Smooth muscle cell of the brain vasculature (primary cell): ENCODE measurements around the gene PTGER2.

Experiments
- DNase-seq: peaks from one replicate; pipeline ENCODE4 v3.0.0-alpha.2; 2012; ENCODE audit warnings: low read depth, low spot score

PTGER2 gene, protein sequence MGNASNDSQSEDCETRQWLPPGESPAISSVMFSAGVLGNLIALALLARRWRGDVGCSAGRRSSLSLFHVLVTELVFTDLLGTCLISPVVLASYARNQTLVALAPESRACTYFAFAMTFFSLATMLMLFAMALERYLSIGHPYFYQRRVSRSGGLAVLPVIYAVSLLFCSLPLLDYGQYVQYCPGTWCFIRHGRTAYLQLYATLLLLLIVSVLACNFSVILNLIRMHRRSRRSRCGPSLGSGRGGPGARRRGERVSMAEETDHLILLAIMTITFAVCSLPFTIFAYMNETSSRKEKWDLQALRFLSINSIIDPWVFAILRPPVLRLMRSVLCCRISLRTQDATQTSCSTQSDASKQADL

DNA sequence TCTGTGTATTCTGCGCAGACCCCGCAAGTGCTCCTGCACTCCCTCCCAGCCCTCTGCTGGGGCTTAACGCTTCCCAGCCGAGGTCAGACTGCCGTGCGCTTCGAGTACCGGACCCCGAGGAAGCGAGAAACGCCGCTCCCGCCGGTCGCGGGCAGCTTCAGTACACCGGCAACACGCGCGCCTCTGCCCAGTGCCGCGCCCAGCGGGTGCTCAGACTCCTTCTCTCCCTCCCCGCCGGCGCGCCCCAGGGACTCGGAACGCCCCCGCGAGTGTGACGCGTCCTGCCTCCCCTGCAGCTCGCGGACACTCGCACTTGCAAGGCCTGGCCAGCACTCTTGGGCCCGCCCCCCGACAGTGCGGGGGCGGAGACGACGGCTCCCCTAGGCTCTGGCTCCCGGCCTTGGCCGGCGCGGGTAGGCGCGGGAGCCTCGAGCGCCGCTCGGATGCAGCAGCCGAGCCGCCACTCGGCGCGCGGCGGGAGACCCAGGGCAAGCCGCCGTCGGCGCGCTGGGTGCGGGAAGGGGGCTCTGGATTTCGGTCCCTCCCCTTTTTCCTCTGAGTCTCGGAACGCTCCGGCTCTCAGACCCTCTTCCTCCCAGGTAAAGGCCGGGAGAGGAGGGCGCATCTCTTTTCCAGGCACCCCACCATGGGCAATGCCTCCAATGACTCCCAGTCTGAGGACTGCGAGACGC lies at the start of gene PTGER2:
Gene PTGER2, plus strand, starts transcription at position 410 of the 692 bp plus-strand sequence. Its CDS starts 237 bp downstream, at position 647.
- DNase-seq, result peak; percentile 65

DNA sequence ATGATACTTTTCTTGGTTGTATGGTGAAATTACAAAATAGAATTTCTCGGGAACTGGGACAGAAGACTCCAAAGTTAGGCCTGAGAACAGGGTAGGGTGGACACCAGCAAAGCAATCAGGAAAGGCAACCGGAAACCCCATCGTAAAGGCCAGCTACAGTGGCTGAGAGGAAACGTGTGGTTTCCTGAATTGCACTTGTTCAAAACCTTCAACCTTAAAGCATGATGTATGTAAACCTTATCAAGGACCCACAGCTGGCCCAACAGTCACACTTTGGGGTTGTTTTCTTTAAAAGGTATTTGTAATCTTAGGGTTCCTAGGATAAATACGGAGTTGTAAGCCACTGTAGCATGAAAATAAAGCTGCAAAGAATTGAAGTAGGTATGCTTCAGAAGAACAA lies 48.9 kb upstream of the PTGER2 start:
- no peak for DNase-seq

DNA sequence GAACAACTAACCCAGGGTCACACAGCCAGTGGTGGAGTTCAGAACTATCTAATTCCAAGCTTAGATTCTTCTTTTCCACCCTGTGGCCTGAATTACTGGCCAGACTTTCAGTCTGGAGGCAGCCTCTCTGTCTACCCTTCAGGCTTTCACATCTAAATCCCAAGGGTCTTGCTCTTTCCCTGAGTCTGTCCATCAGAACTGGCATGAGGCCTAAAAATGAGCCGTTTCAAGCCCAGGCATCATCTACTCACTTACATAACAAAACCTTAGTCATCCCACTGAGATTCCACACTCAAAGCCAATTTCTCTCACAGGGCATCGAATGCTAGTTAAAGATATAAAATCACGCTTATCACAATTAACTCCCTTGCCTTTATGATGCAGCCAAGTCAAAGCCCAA lies 47.9 kb upstream of the PTGER2 start:
- DNase-seq, result peak; percentile 69

DNA sequence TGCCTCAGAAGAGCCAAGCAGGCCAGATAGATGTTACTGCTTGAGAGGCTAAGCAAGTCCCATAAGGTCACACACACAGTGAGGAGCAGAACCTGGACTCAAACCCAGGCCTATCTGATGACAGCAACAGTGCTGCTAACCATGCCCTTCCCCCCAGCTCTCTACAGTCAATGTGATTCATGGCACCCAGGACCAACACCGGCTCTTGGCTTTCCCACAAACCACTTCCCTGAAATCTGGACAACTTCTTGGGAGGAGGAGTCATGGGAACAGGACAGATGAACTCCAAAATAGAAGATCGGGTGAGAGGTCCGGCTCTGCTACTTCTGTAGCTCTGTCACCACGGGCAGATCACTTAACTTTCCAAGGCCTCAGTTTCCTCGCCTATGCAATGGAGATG lies 47.3 kb upstream of the PTGER2 start:
- no peak for DNase-seq

DNA sequence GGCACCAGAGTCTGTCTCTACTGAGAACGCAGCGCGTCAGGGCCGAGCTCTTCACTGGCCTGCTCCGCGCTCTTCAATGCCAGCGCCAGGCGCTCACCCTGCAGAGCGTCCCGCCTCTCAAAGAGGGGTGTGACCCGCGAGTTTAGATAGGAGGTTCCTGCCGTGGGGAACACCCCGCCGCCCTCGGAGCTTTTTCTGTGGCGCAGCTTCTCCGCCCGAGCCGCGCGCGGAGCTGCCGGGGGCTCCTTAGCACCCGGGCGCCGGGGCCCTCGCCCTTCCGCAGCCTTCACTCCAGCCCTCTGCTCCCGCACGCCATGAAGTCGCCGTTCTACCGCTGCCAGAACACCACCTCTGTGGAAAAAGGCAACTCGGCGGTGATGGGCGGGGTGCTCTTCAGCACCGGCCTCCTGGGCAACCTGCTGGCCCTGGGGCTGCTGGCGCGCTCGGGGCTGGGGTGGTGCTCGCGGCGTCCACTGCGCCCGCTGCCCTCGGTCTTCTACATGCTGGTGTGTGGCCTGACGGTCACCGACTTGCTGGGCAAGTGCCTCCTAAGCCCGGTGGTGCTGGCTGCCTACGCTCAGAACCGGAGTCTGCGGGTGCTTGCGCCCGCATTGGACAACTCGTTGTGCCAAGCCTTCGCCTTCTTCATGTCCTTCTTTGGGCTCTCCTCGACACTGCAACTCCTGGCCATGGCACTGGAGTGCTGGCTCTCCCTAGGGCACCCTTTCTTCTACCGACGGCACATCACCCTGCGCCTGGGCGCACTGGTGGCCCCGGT lies 46.4 kb upstream of the PTGER2 start, which contains the start of gene PTGDR:
Gene PTGDR, plus strand, starts transcription at position 198 of the 778 bp plus-strand sequence. Its CDS starts 117 bp downstream, at position 315.
- DNase-seq, result no peak

DNA sequence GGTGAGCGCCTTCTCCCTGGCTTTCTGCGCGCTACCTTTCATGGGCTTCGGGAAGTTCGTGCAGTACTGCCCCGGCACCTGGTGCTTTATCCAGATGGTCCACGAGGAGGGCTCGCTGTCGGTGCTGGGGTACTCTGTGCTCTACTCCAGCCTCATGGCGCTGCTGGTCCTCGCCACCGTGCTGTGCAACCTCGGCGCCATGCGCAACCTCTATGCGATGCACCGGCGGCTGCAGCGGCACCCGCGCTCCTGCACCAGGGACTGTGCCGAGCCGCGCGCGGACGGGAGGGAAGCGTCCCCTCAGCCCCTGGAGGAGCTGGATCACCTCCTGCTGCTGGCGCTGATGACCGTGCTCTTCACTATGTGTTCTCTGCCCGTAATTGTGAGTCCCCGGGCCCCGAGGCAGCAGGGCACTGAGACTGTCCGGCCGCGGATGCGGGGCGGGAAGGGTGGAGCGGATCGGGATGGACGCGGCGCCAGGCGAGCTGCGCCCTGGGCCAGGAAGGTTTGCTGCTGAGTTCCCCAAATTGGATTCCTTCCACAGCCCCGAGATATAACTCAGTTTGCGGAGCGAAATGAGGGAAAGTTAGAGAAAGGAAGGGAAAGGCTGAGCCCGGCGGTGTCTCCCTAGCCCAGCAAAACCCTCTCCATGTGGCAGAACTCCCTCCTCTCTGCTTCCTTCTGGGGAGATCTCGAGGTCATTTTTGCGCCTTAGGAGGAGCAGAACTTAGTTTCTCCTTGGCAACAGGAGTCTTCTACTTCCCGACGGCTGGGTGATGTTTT lies 45.6 kb upstream of the PTGER2 start:
- DNase-seq, result no peak

DNA sequence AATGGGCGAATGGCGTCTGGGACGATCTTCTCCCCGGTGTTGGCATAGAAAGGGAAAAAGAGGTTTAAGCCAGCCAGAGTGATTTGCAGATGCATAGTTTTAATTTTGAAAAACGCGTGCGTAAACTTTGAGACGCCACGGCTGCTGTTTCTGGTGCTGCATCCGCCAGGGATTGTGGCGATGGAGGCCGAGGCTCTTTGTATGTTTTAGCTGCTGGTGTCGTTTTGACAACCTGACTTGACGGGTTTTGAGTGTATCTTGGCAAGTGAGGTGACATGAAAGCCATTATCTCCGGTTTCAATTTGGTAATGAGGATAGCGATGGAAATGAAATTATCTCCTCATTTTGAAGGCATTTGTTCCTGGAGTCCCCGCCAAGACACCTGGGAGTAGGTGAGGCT lies 45.0 kb upstream of the PTGER2 start:
- no peak for DNase-seq

DNA sequence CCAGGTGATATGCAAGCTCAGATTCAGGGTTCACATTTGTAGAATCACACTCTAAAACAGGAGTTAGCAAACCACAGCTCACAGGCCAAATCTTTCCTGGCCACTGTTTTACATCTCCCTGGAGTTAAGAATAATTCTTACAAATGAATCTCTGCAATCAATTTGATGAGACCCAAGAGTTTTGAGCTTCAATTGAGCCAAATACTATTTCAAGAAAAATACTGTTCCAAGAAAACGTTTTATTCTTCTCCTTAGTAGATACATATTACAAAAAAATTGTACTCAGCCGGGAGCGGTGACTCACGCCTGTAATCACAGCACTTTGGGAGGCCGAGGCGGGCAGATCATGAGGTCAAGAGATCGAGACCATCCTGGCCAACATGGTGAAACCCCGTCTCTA lies 44.1 kb upstream of the PTGER2 start:
- no peak for DNase-seq

DNA sequence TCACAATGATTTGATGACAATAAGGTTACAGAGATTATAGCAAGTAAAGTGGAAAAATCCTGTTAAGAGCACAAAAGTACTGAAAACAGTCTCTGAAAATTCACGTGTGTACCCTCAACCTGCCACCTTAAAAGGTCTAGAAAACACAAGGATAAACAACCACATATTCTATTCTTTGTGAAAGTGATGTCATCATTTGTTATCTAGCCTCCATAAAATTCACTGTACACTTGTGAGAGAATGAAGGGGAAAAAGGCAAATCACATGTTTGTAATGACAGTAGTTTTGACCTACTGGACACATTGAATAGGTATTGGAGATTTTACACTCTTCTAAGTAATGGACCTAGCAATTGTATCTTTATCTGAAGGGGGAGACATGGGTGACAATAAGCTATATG lies 42.6 kb upstream of the PTGER2 start:
- no peak for DNase-seq

DNA sequence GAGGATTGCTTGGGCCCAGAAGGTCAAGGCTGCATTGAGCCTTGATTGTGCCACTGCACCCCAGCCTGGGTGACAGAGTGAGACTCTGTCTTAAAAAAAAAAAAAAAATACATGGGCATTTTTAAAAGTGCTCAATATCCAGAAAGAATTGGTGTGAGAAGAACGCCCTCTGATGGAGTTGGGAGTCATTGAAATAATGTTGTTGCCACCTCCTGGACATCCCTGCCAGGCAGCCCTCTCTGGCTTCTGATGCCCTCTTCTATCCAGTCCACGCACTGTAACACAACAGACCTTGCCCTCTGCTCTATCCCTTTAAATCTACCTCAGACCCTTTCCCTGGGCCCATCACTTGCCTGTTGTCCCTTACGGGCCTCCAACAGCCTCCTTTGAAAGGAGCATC lies 41.7 kb upstream of the PTGER2 start:
- DNase-seq, result no peak

DNA sequence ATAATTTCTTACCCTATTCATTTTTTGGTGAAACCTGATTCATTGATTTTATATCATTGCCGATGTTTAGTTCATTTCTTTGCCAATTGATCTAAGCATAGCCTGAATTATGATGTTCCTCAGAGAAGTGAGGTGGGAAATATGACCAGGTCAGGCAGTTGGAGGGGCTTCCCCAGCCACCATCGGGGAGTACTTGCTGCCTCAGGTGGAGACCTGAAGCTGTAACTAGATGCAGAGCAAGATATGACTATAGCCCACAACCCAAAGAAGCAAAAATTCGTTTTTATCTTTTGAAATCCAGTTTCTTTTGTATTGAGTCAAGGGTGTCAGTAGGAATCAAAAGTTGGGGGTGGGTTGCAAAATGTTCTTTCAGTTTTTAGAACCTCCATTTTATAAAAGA lies 38.7 kb upstream of the PTGER2 start:
- DNase-seq, result no peak

DNA sequence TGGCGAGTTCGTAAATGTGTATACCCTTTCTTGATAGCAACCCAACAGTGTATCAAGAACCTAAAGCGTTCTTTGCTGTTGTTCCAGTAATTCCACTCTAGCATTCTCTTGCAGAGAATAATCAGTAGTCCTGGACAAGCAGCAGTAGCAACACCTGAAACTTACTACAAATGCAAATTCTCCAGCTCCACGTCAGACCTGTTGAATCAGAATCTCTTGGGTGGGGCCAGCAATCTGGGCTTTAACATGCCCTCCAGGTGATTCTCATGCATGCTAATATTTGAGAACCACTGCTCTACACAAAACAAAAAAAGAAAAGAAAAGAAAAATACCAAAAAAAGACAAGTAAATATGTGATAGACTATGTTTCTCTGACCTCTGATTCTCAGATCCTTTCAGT lies 36.6 kb upstream of the PTGER2 start:
- DNase-seq, result no peak

DNA sequence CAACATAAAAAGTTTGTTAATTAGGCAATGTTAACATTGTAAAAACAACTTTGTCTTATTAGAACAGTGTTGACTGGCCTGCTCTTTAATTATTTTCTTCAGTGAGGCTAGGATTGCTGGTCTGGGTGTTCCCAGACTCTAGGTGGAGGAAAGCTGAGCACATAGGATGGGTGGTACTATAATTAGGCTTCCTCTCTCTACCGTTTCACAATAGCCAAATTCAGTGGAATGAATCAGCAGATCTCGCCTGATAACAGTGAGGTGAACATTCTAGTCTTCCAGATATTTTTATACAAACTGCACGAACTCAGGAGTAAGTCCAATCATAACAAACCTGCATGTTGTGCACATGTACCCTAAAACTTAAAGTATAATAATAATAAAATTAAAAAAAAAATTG lies 34.7 kb upstream of the PTGER2 start:
- DNase-seq, result no peak

DNA sequence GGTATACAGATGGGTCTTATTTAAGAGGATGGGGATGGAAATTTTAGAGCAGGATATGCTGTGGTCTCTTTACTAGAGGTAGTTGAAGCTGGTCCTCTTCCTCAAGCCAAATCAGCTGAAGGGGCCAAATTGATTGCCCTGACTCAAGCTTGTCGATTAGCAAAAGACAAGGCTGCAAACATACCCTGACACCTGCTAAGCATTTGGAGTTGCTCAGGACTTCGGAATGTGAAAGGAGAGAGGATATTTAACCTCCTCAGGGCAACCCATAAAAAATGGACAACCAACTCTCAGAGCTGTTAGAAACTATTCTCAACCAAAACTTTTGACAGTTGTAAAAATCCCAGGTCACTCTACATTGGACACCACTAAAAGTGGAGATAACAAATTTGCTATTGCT lies 31.0 kb upstream of the PTGER2 start:
- DNase-seq, result no peak

DNA sequence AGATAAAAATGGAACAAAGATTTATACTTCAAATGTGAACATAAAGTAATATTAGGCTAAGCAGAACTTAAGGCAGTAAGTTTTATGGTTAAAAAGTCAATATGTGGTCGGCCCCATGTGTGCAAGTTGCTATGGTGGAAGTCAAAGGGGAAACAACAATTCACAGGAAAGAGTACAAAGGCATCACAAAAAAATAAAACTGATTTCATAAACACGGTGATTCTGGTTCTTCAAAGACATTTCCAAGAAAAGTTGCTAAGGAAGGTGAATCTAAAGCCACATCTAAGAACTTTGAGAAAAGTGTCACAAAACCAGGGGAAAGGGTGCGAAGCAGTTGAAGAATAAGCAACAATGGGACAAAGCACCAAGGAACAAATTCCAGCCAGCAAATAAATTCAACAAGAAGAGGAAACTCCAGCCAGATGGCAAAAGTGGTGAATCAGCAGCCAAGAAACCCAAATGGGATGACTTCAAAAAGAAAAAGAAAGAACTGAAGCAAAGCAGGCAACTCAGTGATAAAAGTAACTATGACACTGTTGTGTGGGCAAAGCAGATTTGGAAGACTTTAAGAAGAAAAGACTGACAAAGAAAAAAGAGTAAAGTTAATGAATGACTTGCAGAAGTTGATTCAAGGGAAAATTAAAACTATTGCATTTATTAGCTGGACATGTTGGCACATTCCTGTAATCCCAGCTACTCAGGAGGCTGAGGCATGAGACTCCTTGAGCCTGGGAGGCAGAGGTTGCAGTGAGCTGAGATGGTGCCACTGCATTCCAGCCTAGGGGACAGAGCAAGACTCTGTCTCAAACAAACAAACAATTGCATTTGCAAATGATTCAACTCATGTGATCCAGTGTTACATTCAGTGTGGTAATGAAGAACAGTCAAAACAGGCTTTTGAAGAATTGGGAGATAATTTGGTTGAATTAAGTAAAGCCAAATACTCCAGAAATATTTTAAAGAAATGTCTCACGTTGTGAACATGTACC lies 27.2 kb upstream of the PTGER2 start:
- DNase-seq, result no peak

DNA sequence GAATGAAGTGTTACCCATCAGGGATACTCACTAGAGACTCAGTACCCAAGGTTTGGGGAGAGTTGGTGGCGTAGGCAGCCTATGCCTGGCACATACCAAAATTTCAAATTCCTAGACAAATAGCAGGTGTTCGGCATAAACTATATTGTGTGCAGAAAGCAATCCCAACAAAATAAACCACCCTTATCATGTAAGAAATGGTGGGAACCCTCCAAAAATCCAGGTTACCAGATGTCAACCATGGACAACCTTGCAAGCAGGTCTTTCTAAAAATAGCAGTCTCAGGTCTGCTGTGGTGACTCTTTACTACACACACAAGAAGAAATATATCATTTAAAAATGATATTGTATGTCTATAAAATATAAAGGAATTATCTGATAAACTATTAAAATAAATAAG lies 17.7 kb upstream of the PTGER2 start:
- no peak for DNase-seq

DNA sequence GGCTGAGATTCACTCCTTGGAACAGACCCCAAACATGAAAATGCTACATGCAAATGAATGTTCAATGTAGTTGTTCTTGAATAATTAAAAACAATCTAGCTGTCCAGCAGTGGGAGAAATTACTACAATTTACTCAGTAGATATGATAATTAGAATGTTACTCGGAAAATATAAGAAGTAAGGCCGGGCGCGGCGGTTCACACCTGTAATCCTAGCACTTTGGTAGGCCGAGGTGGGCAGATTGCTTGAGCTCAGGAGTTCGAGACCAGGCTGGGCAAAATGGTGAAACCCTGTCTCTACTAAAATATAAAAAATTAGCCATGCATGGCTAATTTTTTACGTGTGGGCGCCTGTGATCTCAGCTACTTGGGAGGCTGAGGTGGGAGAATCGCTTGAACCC lies 15.3 kb upstream of the PTGER2 start:
- no peak for DNase-seq

DNA sequence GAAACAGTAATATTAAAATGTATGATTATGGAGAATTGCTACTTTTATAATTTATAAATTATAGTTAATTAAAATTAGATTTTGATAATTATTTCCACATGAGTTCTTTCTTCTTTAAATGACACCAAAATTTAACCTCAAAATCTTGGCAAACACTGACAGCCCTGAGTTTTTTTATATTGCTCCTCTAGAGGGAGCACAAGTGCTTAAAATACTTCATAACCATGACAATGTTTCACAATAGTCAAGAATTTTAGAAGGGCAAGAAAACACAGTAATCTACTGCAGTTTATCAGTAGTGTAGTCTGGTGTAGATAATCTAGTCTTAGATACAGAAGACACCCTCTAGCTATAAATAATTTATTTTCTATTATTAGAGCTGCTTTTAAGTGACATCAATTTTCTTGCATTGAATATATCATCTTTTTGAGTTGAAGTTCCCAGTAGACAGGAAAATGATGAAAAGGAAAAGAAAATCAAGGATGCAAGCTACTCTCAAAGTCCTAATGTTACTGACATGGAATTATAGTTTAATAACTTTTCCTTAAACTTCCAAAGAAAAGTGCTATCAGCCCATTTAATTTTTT lies 14.3 kb upstream of the PTGER2 start:
- peak; percentile 29 for DNase-seq

DNA sequence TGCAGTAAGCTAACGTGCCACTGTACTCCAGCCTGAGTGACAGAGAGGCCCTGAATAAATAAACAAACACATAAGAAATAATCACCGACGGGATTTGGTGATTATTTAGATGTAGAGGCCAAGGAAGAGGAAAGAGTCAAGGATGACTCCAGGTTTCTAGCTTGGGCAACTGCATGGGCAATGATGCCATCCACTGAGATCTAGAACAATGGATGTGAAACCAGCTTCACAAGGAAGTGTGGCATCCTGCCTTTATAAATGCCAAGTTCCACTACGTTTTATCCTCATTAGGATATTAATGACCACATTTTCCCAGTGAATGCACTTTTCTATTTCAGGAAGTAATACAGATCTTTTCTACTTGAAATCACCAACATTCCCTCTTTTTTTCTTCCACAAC lies 10.9 kb upstream of the PTGER2 start:
- DNase-seq, result no peak
